HEK293 (cell line): ENCODE results near the gene GHRH.

Experiments
- CTCF ChIA-PET: fragments of 350-600 bp; formaldehyde crosslinking; extraction: SDS; loops from one replicate; lab custom pipeline; 2021; ENCODE audit warnings: antibody characterized with exemption; lab: Yijun Ruan, JAX
- POLR2A ChIA-PET: fragments of 300-600 bp; formaldehyde crosslinking; extraction: SDS; loops from one replicate; lab custom pipeline; 2020; ENCODE audit warnings: antibody characterized with exemption, inconsistent platforms; lab: Yijun Ruan, JAX
- H3K27ac ChIP-seq: fragments of 200-500 bp; sonication (Bioruptor generic); 2 replicates; pipeline ENCODE4 v1.5.1; 2014; ENCODE audit warnings: low read depth, low read length, control low read depth, inconsistent platforms; ENCODE audit errors: extremely low read depth
- H3K36me3 ChIP-seq, 2 experiments: fragments of 200-500 bp in 1 of 2; sonication (Bioruptor generic) in 1 of 2; 1 replicate in 1 of 2; 2 replicates in 1 of 2; pipeline ENCODE4 v1.5.1; 2014 to 2017; ENCODE audit warnings: inconsistent platforms in 2 of 2, low read length in 2 of 2; ENCODE audit not compliant: control insufficient read depth in 2 of 2, insufficient read depth in 1 of 2
- H3K4me1 ChIP-seq: fragments of 200-500 bp; sonication (Bioruptor generic); 2 replicates; pipeline ENCODE4 v1.5.1; 2014; ENCODE audit warnings: mild to moderate bottlenecking, low read length, inconsistent platforms; ENCODE audit not compliant: control insufficient read depth, insufficient read depth
- H3K4me3 ChIP-seq: 2 replicates; pipeline ENCODE4 v1.5.1; 2011; ENCODE audit warnings: low read depth, mild to moderate bottlenecking, control low read depth, low read length, moderate library complexity
- H3K9me3 ChIP-seq: fragments of 200-500 bp; sonication (Bioruptor generic); 2 replicates; pipeline ENCODE4 v1.5.1; 2014; ENCODE audit warnings: low read depth, low read length, inconsistent platforms; ENCODE audit not compliant: control insufficient read depth, insufficient read depth
- GLI2 ChIP-seq: fragments of 450-650 bp; formaldehyde crosslinking; IDR thresholded peaks from 2 replicates; pipeline ENCODE4; 2017; ENCODE audit warnings: missing biosample characterization, missing genetic modification characterization, low read depth, borderline replicate concordance
- HOXA7 ChIP-seq: sonication (generic); formaldehyde crosslinking; IDR thresholded peaks from 2 replicates; pipeline ENCODE4 v1.8.1; 2022; ENCODE audit warnings: missing genetic modification reagents, borderline replicate concordance
- RBAK ChIP-seq: fragments of 450-650 bp; formaldehyde crosslinking; IDR thresholded peaks from 2 replicates; pipeline ENCODE4 v1.5.1; 2016; ENCODE audit warnings: missing biosample characterization, missing genetic modification characterization
- ZBTB1 ChIP-seq: fragments of 450-650 bp; formaldehyde crosslinking; IDR thresholded peaks from 2 replicates; pipeline ENCODE4 v1.5.1; 2016; ENCODE audit warnings: missing biosample characterization, missing genetic modification characterization
- ZBTB8A ChIP-seq: fragments of 450-650 bp; formaldehyde crosslinking; IDR thresholded peaks from 2 replicates; pipeline ENCODE4 v1.5.1; 2016; ENCODE audit warnings: missing biosample characterization, missing genetic modification characterization
- ZFHX2 ChIP-seq: fragments of 450-650 bp; formaldehyde crosslinking; conservative IDR thresholded peaks from 2 replicates; pipeline ENCODE4 v1.5.1; 2016; ENCODE audit warnings: missing biosample characterization, missing genetic modification characterization
- ZNF140 ChIP-seq: fragments of 450-650 bp; formaldehyde crosslinking; IDR thresholded peaks from 2 replicates; pipeline ENCODE4 v1.5.1; 2016; ENCODE audit warnings: missing biosample characterization, missing genetic modification characterization
- ZNF302 ChIP-seq: fragments of 450-650 bp; formaldehyde crosslinking; IDR thresholded peaks from 2 replicates; pipeline ENCODE4 v1.5.1; 2016; ENCODE audit warnings: missing biosample characterization, missing genetic modification characterization, low read depth
- ZNF354C ChIP-seq: fragments of 450-650 bp; formaldehyde crosslinking; IDR thresholded peaks from 2 replicates; pipeline ENCODE4 v1.5.1; 2016; ENCODE audit warnings: missing biosample characterization, missing genetic modification characterization, low read depth, borderline replicate concordance
- ZNF416 ChIP-seq: fragments of 450-650 bp; formaldehyde crosslinking; IDR thresholded peaks from 2 replicates; pipeline ENCODE4 v1.5.1; 2016; ENCODE audit warnings: missing biosample characterization, missing genetic modification characterization
- ZNF433 ChIP-seq: fragments of 450-650 bp; formaldehyde crosslinking; IDR thresholded peaks from 2 replicates; pipeline ENCODE4 v1.5.1; 2016; ENCODE audit warnings: missing biosample characterization, missing genetic modification characterization, low read depth
- ZNF670 ChIP-seq: fragments of 450-650 bp; formaldehyde crosslinking; IDR thresholded peaks from 2 replicates; pipeline ENCODE4 v1.5.1; 2016; ENCODE audit warnings: missing biosample characterization, missing genetic modification characterization, low read depth
- TF ChIP-seq, protein P1 (sequence below): fragments of 450-650 bp; formaldehyde crosslinking; IDR thresholded peaks from 2 replicates; pipeline ENCODE4 v1.5.1; 2016; ENCODE audit warnings: missing biosample characterization, missing genetic modification characterization
- TF ChIP-seq, protein P2 (sequence below): fragments of 450-650 bp; formaldehyde crosslinking; IDR thresholded peaks from 2 replicates; pipeline ENCODE4 v1.5.1; 2016; ENCODE audit warnings: missing biosample characterization, missing genetic modification characterization
- TF ChIP-seq, protein P3 (sequence below): fragments of 450-650 bp; formaldehyde crosslinking; IDR thresholded peaks from 2 replicates; pipeline ENCODE4 v1.5.1; 2016; ENCODE audit warnings: missing biosample characterization, missing genetic modification characterization
- TF ChIP-seq, protein P4 (sequence below): fragments of 450-650 bp; formaldehyde crosslinking; IDR thresholded peaks from 2 replicates; pipeline ENCODE4 v1.5.1; 2016; ENCODE audit warnings: missing biosample characterization, missing genetic modification characterization
- TF ChIP-seq, protein P5 (sequence below): fragments of 450-650 bp; formaldehyde crosslinking; IDR thresholded peaks from 2 replicates; pipeline ENCODE4 v1.5.1; 2017; ENCODE audit warnings: missing biosample characterization, missing genetic modification characterization
- TF ChIP-seq, protein P6 (sequence below): fragments of 450-650 bp; formaldehyde crosslinking; IDR thresholded peaks from 2 replicates; pipeline ENCODE4 v1.5.1; 2016; ENCODE audit warnings: missing biosample characterization, missing genetic modification characterization
- TF ChIP-seq, protein P7 (sequence below): fragments of 450-650 bp; formaldehyde crosslinking; optimal IDR thresholded peaks from 2 replicates; pipeline ENCODE3; 2016; ENCODE audit warnings: missing biosample characterization, mild to moderate bottlenecking, missing genetic modification characterization

GHRH gene

DNA sequence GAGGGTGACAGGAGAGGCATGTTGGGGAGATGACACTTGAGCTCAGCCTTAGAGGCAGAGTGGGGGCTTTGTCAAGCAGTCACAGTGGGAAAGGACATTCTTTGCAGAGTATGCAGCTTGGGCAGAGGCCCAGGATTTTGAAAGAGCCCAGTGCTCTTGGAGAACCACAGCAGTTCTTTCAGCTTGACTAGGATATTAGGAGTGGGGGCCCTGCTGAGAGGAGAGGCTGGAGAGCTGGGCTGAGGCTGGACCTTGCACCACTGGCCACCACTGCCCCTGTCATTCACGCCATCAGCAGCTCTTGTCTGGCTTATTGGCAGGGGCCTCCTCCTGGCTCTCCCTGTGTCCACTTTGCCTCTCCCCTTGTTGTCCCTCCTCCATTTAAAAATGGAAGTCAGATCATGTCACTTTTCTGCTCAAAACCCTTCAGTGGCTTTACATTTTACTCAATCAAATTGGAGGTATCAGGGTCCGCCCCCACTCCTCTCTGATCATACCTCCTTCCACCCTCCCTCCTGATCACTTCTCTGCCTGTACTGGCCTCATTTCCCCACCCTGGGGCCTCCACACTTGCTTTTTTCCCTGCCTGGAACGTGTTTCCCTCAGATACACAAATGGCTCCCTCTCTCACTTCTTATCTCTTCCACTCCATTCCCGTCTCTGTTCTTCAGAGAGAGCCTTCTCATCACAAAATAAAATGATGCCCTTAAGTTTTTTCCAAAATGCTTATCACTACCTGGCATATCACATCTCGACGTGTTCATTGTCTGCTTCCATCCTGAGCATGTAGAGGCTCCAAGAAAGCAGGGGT is 38.3 kb upstream of the GHRH start:
- Histone ChIP-seq H3K4me1 (peaks cover 2% of the 10 kb centered on the region; the same call in 1 of the 2 replicates), H3K4me3 (no peak overlapping the region), H3K27ac (no peak overlapping the region), H3K36me3 (peaks cover 10 to 57% of the 10 kb centered on the region in 2 experiments), H3K9me3 (no peaks in the 10 kb centered on the region)
- POLR2A ChIA-PET: interaction anchor here (0.6 to 1.4 kb wide), 2 partner anchors 11 to 105 kb away, joined by 4 read pairs; partner anchors contain the start of gene MANBAL
- TF ChIP-seq, protein P1, sequence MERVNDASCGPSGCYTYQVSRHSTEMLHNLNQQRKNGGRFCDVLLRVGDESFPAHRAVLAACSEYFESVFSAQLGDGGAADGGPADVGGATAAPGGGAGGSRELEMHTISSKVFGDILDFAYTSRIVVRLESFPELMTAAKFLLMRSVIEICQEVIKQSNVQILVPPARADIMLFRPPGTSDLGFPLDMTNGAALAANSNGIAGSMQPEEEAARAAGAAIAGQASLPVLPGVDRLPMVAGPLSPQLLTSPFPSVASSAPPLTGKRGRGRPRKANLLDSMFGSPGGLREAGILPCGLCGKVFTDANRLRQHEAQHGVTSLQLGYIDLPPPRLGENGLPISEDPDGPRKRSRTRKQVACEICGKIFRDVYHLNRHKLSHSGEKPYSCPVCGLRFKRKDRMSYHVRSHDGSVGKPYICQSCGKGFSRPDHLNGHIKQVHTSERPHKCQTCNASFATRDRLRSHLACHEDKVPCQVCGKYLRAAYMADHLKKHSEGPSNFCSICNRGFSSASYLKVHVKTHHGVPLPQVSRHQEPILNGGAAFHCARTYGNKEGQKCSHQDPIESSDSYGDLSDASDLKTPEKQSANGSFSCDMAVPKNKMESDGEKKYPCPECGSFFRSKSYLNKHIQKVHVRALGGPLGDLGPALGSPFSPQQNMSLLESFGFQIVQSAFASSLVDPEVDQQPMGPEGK: no peak
- TF ChIP-seq ZBTB1 (tag by site-specific recombination): no peak
- TF ChIP-seq ZNF140 (tag by site-specific recombination): no peak
- TF ChIP-seq ZNF433 (tag by site-specific recombination): no peak
- TF ChIP-seq, protein P2, sequence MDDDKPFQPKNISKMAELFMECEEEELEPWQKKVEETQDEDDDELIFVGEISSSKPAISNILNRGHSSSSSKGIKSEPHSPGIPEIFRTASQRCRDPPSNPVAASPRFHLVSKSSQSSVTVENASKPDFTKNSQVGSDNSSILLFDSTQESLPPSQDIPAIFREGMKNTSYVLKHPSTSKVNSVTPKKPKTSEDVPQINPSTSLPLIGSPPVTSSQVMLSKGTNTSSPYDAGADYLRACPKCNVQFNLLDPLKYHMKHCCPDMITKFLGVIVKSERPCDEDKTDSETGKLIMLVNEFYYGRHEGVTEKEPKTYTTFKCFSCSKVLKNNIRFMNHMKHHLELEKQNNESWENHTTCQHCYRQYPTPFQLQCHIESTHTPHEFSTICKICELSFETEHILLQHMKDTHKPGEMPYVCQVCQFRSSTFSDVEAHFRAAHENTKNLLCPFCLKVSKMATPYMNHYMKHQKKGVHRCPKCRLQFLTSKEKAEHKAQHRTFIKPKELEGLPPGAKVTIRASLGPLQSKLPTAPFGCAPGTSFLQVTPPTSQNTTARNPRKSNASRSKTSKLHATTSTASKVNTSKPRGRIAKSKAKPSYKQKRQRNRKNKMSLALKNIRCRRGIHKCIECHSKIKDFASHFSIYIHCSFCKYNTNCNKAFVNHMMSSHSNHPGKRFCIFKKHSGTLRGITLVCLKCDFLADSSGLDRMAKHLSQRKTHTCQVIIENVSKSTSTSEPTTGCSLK (tag by site-specific recombination): no peak
- TF ChIP-seq ZNF416 (tag by site-specific recombination): no peak
- TF ChIP-seq ZNF354C (tag by site-specific recombination): no peak
- TF ChIP-seq, protein P3, sequence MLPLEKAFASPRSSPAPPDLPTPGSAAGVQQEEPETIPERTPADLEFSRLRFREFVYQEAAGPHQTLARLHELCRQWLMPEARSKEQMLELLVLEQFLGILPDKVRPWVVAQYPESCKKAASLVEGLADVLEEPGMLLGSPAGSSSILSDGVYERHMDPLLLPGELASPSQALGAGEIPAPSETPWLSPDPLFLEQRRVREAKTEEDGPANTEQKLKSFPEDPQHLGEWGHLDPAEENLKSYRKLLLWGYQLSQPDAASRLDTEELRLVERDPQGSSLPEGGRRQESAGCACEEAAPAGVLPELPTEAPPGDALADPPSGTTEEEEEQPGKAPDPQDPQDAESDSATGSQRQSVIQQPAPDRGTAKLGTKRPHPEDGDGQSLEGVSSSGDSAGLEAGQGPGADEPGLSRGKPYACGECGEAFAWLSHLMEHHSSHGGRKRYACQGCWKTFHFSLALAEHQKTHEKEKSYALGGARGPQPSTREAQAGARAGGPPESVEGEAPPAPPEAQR (tag by site-specific recombination): no peak
- TF ChIP-seq, protein P4, sequence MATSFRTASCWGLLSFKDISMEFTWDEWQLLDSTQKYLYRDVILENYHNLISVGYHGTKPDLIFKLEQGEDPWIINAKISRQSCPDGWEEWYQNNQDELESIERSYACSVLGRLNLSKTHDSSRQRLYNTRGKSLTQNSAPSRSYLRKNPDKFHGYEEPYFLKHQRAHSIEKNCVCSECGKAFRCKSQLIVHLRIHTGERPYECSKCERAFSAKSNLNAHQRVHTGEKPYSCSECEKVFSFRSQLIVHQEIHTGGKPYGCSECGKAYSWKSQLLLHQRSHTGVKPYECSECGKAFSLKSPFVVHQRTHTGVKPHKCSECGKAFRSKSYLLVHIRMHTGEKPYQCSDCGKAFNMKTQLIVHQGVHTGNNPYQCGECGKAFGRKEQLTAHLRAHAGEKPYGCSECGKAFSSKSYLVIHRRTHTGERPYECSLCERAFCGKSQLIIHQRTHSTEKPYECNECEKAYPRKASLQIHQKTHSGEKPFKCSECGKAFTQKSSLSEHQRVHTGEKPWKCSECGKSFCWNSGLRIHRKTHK (tag by site-specific recombination): no peak
- no peak for TF ChIP-seq RBAK (tag by site-specific recombination)
- no peak for TF ChIP-seq ZNF670 (tag by site-specific recombination)
- CTCF ChIA-PET: no interaction called here

DNA sequence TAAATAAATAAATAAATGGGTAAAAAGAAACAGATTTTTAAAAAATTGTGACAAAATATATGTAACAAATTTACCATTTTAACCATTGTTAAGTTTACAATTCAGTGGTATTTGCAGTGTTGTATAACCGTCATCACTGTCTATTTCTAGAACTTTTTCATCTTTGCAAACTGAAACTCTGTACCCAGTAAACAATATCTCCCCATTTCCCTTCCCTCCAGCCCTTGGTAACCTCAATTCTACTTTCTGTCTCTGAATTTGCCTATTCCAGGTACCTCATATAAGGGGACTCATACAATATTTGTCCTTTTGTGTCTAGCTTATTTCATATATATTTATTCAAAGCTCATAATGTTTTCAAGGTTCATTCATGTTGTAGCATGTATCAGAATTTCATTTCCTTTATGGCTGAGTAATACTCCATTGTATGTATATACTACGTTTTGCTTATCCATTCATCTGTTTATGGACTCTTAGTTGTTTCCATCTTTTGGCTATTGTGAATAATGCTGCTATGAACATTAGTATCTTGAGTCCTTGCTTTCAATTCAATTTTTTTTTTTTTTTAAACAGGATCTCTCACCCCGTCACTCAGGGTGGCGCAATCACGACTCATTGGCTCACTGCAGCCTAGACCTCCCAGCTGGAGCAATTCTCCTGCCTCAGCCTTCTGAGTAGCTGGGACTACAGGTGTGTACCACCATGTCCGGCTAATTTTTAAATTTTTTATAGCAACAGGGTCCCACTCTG is 36.8 kb upstream of the GHRH start:
- Histone ChIP-seq H3K27ac (no peak overlapping the region), H3K36me3 (peaks cover 10 to 47% of the 10 kb centered on the region in 2 experiments), H3K4me3 (no peak overlapping the region), H3K4me1 (peaks cover 2% of the 10 kb centered on the region; the same call in 1 of the 2 replicates), H3K9me3 (no peaks in the 10 kb centered on the region)
- ChIA-PET POLR2A (no interaction called here), CTCF (no interaction called here)
- TF ChIP-seq HOXA7 (CRISPR knock-in tag) (no peak), GLI2 (tag by site-specific recombination) (no peak), ZNF302 (no peak), ZFHX2 (tag by site-specific recombination) (no peak), ZBTB8A (no peak)
- TF ChIP-seq, protein P5, sequence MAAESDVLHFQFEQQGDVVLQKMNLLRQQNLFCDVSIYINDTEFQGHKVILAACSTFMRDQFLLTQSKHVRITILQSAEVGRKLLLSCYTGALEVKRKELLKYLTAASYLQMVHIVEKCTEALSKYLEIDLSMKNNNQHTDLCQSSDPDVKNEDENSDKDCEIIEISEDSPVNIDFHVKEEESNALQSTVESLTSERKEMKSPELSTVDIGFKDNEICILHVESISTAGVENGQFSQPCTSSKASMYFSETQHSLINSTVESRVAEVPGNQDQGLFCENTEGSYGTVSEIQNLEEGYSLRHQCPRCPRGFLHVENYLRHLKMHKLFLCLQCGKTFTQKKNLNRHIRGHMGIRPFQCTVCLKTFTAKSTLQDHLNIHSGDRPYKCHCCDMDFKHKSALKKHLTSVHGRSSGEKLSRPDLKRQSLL: no peak
- TF ChIP-seq, protein P6, sequence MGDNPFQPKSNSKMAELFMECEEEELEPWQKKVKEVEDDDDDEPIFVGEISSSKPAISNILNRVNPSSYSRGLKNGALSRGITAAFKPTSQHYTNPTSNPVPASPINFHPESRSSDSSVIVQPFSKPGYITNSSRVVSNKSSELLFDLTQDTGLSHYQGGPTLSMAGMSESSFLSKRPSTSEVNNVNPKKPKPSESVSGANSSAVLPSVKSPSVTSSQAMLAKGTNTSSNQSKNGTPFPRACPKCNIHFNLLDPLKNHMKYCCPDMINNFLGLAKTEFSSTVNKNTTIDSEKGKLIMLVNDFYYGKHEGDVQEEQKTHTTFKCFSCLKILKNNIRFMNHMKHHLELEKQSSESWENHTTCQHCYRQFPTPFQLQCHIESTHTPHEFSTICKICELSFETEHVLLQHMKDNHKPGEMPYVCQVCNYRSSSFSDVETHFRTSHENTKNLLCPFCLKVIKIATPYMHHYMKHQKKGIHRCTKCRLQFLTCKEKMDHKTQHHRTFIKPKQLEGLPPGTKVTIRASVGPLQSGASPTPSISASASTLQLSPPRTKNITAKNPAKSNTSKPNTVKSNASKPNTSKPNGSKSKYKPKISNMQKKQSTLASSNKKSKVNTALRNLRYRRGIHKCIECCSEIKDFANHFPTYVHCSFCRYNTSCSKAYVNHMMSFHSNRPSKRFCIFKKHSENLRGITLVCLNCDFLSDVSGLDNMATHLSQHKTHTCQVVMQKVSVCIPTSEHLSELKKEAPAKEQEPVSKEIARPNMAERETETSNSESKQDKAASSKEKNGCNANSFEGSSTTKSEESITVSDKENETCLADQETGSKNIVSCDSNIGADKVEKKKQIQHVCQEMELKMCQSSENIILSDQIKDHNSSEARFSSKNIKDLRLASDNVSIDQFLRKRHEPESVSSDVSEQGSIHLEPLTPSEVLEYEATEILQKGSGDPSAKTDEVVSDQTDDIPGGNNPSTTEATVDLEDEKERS (tag by site-specific recombination): no peak
- TF ChIP-seq, protein P7, sequence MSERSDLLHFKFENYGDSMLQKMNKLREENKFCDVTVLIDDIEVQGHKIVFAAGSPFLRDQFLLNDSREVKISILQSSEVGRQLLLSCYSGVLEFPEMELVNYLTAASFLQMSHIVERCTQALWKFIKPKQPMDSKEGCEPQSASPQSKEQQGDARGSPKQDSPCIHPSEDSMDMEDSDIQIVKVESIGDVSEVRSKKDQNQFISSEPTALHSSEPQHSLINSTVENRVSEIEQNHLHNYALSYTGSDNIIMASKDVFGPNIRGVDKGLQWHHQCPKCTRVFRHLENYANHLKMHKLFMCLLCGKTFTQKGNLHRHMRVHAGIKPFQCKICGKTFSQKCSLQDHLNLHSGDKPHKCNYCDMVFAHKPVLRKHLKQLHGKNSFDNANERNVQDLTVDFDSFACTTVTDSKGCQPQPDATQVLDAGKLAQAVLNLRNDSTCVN (tag by site-specific recombination): no peak
